Nephron (organoid): ENCODE results near the gene IRF9.

Experiments used
- H3K27ac Mint-ChIP-seq, 3 experiments: 2 replicates each; pipeline ENCODE4 v1.8.0; 2020; ENCODE audit warnings: mixed read lengths in 3 of 3, mild to moderate bottlenecking in 2 of 3, moderate library complexity in 1 of 3
- H3K27me3 Mint-ChIP-seq: 2 replicates; pipeline ENCODE4 v1.8.0; 2021; ENCODE audit warnings: low read depth, mild to moderate bottlenecking, moderate library complexity, mixed read lengths
- H3K36me3 Mint-ChIP-seq: 2 replicates; pipeline ENCODE4 v1.8.0; 2020; ENCODE audit warnings: low read depth, mixed read lengths
- H3K4me1 Mint-ChIP-seq: 2 replicates; pipeline ENCODE4 v1.8.0; 2020; ENCODE audit warnings: mixed read lengths
- H3K4me3 Mint-ChIP-seq, 3 experiments: 2 replicates each; pipeline ENCODE4 v1.8.0; 2020; ENCODE audit warnings: mild to moderate bottlenecking in 3 of 3, mixed read lengths in 3 of 3, moderate library complexity in 2 of 3
- H3K9me3 Mint-ChIP-seq: 2 replicates; pipeline ENCODE4 v1.8.0; 2020; ENCODE audit warnings: mixed read lengths
- TF ChIP-seq, protein P1 (sequence below), 3 experiments: fragments of 200-600 bp; sonication (generic); IDR thresholded peaks; one replicate each; pipeline ENCODE4 v1.5.0; 2021; ENCODE audit warnings: antibody characterized with exemption in 3 of 3; ENCODE audit not compliant: unreplicated experiment in 3 of 3

Gene IRF9

DNA sequence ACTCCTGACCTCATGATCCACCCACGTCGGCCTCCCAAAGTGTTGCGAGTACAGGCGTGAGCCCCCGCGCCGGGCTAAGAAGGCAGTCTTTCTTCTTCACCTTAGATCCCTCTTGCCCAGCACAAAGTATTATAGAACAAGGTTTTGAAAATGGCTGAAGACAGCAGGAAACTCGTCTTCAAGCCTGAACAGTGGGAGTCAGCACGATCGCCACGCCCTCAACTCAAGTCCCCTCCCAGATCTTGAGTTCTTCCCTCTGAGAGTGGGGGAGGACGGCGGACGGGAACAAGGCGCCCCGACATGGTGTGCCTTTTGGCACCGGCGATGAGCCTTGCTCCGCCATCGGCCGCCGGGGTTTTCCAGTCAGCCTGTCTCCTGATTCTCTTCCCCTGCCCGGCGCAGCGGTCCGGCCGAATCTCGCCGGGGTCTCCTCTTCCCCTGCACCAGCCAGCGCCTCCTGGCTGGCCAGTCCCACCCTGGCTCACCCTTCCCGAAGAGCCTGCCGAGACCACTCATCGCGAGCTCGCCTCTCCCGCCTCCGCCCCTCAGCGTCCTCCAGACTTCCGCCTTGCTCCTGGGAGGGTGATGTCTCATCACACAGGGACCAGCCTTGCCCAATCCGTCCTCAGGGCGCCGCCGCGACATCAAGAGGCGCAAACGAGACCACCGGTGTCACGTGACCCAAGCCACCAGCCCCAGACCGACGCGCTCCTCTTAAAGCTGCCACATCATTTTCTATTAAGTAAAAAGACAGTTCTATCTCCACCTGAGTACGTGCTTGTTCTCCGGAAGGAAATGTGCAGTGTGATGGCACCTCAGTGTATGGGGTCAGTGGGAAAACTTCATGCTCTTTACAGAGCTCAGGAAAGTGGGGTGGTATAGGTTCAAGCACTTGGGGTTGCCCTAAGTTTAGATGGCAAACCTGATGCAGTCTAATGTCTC, 52.1 kb downstream of the IRF9 start, which contains the start of gene CHMP4A:
Gene CHMP4A (minus strand): TSS at position 565 of the 942 bp plus-strand sequence. CDS start 49 bp downstream, at position 516.
- Mint-ChIP-seq H3K9me3 (no peaks in the 10 kb centered on the region), H3K36me3 (peaks cover 35% of the 10 kb centered on the region), H3K27ac (peak within 1 kb of the TSS; percentile 92 to 99 (median 98)), H3K4me3 (peak within 1 kb of the TSS; percentile 89 to 90 (median 89)), H3K4me1 (peaks cover 28% of the 10 kb centered on the region), H3K27me3 (no peaks in the 10 kb centered on the region)
- TF ChIP-seq, protein P1, sequence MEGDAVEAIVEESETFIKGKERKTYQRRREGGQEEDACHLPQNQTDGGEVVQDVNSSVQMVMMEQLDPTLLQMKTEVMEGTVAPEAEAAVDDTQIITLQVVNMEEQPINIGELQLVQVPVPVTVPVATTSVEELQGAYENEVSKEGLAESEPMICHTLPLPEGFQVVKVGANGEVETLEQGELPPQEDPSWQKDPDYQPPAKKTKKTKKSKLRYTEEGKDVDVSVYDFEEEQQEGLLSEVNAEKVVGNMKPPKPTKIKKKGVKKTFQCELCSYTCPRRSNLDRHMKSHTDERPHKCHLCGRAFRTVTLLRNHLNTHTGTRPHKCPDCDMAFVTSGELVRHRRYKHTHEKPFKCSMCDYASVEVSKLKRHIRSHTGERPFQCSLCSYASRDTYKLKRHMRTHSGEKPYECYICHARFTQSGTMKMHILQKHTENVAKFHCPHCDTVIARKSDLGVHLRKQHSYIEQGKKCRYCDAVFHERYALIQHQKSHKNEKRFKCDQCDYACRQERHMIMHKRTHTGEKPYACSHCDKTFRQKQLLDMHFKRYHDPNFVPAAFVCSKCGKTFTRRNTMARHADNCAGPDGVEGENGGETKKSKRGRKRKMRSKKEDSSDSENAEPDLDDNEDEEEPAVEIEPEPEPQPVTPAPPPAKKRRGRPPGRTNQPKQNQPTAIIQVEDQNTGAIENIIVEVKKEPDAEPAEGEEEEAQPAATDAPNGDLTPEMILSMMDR (IDR thresholded peaks at IDR 0.05; ENCODE audit: unreplicated experiment in 3 of 3): peak in 1 of 3 experiments; percentile 21

DNA sequence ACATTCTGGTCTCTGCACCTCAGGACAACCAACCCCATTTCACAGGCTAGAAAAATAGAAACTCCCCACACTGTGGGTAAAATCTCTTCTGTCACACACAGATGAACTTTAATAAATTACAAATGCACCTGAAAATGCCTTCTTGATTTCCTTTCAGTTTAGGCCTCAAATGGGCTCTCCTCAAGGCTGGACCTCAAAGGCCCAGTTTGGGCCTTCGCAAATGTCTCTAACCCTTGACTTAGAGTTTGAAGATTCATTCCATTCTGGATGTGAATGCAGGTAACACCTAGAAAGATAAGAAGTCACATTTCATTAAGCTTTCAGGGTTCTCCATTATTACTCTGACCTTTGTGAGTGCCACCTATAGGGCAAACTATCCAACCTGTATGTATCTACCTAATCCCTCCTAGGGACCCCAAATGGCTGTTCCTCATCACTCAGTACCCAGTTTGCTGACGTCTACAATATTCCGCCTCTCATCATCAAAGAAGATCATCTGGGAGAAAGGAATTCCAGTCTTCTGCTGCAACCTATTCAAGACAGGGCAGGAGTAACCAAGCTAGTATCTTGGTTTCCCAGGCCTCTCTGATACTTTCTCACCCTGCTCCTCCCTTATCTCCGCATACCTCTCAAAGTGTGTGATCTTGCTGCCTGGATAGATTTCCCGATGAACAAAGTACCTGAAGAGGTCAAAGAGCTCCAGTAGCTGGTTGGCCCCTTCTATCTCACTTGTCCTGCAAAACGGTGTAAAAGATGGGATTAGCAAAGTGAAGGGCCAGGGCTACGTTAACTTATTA, 53.0 kb downstream of the IRF9 start:
- Mint-ChIP-seq H3K9me3 (no peaks in the 10 kb centered on the region), H3K36me3 (peaks cover 31% of the 10 kb centered on the region), H3K4me1 (peaks cover 28% of the 10 kb centered on the region), H3K27me3 (no peaks in the 10 kb centered on the region), H3K4me3 (peak overlapping the region; percentile 89 to 90 (median 89)), H3K27ac (peak overlapping the region; percentile 92 to 99 (median 98))
- TF ChIP-seq, protein P1 (IDR thresholded peaks at IDR 0.05; ENCODE audit: unreplicated experiment in 3 of 3): no peak

DNA sequence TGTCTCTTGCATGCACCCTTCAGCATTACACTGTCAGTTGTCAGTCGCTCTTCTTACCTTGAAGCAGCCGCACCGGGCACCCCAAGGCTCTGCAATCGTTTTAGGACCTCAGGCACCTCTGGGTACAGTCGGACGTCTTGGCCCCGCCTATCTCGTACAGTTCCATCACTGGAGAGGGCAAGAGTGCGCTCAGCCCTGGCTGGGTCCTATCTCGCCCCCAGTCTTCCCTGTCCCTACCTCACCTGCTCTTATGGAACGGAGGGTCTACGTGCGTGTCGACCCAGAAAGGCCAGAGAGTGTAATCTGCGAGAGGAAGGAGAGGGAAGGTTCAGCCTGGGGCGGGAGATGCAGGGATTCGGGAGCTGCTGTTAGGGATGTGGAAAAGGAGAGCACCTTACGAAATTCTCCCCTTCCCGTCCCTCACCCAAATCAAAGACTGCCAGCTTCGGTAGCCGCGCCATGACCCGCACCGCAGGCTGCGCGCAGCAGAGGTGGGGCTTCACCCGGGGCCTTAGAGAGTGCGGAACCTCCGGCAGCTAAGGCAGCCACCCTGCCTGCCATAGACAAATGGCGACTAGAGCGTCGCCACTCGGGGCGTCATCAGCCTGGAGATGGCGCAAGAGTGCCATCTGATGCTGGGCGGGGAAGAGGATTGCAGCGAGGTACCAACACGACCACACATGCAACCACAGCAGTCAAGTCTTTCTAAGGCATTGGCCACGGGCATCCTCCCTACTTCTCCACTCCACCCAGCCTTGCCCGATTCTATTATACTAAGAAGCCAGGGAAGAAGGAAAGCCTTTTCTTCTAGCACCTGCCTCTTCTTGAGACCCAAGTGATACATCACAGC, 54.7 kb downstream of the IRF9 start, which contains the start of gene MDP1:
Gene MDP1 (minus strand): TSS at position 572 of the 850 bp plus-strand sequence. CDS start 111 bp downstream, at position 461.
- peak within 1 kb of the TSS; percentile 89 to 97 (median 90) for H3K4me3 Mint-ChIP-seq
- no peaks in the 10 kb centered on the region for H3K9me3 Mint-ChIP-seq
- peaks cover 28% of the 10 kb centered on the region for H3K4me1 Mint-ChIP-seq
- TF ChIP-seq, protein P1 (IDR thresholded peaks at IDR 0.05; ENCODE audit: unreplicated experiment in 3 of 3): peak; percentile 34 to 62 (median 39)
- peaks cover 16% of the 10 kb centered on the region for H3K36me3 Mint-ChIP-seq
- no peaks in the 10 kb centered on the region for H3K27me3 Mint-ChIP-seq
- H3K27ac Mint-ChIP-seq: peak within 1 kb of the TSS; percentile 91 to 98 (median 92)
